Stimulated activated CD4-positive, alpha-beta T cell treated with anti-CD3 and anti-CD28 coated beads, Interleukin-1b, Interleukin-23, amount 100 ng/mL, for 1 hour (primary cell): Measurements from ENCODE around the gene OR6C70.
"Not testable (repeated sequence)": the region's sequence is repeated elsewhere in the genome, so short reads cannot be mapped to it uniquely, and the experiment has no call there.

Experiments
- DNase-seq, 2 donors: peaks; one replicate each; pipeline ENCODE4 v3.0.0-alpha.2; 2020; ENCODE audit warnings: low read depth in 2 of 2

The OR6C70 gene

GRCh38 chr12:55470088-55470829 is at the start of gene OR6C70:
OR6C70 (minus strand) TSS chr12:55470138; CDS start chr12:55470138, 0 bp downstream.
- DNase-seq: no peak

- no peak for DNase-seq
Measured at GRCh38 chr12:55516391-55516790, 46.5 kb upstream of the OR6C70 start.

GRCh38 chr12:55515696-55516095 is 45.8 kb upstream of the OR6C70 start:
- no peak for DNase-seq

DNA sequence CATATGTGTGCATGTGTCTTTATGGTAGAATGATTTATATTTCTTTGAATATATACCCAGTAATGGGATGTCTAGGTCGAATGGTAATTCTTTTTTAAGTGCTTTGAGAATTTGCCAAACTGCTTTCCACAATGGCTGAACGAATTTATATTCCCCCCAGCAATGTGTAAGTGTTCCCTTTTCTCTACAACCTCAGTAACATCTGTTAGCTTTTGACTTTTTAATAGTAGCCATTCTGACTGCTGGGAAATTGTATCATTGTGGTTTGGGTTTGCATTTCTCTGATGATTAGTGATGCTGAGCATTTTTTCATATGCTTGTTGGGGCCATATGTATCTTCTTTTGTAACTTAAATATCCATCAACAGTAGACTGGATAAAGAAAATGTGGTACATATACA is 31.7 kb upstream of the OR6C70 start:
- no peak for DNase-seq

DNA sequence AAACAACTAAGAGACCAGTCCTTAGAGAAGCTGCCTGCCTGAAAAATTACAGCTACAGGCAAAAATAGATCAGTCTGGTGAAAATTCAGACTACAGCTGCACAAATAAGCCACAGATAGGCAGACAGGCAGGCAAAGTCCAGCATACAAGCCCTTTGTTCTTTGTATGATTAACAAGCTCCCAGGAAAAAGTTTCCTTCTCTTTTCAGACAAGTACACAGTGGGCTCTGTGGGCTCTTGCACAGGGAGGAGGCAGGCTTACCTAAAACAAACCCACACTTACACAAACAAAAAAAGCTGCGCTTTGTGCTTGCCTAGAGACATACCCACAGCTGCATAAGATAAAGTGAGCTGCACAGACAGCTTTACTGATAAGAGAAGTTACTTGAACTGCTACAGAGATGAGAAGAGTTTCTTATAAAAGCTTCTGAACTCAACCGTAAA is 29.9 kb upstream of the OR6C70 start:
- DNase-seq: no peak

DNA sequence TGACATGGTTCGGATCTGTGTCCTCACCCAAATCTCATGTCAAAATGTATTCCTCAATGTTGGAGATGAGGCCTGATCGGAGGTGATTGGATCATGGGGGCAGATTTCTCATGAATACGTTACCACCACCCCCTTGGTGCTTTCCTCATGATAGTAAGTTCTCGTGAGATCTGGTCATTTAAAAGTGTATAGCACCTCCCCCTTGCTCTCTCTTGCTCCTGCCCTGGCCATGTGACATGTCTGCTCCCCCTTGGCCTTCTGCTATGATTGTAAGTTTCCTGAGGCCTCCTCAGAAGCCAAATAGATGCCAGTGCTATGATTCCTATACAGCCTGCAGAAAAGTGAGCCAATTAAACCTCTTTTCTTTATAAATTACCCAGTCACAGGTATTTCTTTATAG is 29.3 kb upstream of the OR6C70 start:
- DNase-seq: no peak

GRCh38 chr12:55495490-55495889 is 25.6 kb upstream of the OR6C70 start:
- DNase-seq: no peak

- DNase-seq: no peak
Measured at GRCh38 chr12:55492078-55492477, 22.1 kb upstream of the OR6C70 start, which contains the start of gene OR6C68. OR6C68 (plus strand) TSS chr12:55492378; CDS start chr12:55492378, 0 bp downstream.

DNA sequence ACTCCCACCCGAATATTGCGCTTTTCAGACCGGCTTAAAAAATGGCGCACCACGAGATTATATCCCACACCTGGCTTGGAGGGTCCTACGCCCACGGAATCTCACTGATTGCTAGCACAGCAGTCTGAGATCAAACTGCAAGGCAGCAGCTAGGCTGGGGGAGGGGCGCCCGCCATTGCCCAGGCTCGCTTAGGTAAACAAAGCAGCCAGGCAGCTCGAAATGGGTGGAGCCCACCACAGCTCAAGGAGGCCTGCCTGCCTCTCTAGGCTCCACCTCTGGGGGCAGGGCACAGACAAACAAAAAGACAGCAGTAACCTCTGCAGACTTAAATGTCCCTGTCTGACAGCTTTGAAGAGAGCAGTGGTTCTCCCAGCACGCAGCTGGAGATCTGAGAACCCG is 14.3 kb upstream of the OR6C70 start:
- not testable (repeated sequence) for DNase-seq

DNA sequence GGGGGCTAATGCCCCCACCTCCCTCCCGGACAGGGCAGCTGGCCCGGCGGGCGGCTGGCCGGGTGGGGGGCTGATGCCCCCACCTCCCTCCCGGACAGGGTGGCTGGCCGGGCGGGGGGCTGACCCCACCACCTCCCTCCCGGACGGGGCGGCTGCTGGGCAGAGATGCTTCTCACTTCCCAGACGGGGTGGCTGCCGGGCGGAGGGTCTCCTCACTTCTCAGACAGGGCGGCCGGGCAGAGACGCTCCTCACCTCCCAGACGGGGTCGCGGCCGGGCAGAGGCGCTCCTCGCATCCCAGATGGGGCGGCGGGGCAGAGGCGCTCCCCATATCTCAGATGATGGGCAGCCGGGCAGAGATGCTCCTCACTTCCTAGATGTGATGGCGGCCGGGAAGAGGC is 9.2 kb upstream of the OR6C70 start:
- DNase-seq: not testable (repeated sequence)

GRCh38 chr12:55472264-55472663 is 2.3 kb upstream of the OR6C70 start:
- DNase-seq: no peak

DNA sequence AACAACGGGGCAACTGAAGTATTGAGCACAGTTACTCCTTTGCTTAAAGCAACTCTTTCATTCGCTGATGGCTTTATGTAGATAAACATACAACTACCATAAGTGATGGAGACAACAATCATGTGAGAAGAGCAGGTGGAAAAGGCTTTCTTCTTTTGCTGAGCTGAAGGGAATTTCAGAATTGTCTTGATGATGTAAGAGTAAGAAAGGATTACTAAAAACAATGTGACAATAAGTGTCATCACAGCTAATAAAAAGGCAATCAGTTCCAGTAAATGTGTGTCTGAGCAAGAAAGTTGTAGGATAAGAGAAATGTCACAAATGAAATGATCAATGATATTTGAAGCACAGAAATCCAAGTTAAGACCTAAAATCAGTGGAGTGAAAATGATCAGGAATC is 647 bp downstream of the OR6C70 start:
- no peak for DNase-seq

GRCh38 chr12:55467836-55468235 is 2.1 kb downstream of the OR6C70 start:
- no peak for DNase-seq

DNA sequence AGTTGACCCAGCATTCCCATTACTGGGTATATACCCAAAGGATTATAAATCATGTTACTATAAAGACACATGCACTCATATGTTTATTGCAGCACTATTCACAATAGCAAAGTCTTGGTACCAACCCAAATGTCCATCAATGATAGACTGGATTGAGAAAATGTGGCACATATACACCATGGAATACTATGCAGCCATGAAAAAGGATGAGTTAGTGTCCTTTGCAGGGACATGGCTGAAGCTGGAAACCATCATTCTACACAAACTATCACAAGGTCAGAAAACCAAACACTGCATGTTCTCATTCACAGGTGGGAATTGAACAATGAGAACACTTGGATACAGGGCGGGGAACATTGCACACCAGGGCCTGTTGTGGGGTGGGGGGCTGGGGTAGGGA is 5.0 kb downstream of the OR6C70 start:
- not testable (repeated sequence) for DNase-seq

DNA sequence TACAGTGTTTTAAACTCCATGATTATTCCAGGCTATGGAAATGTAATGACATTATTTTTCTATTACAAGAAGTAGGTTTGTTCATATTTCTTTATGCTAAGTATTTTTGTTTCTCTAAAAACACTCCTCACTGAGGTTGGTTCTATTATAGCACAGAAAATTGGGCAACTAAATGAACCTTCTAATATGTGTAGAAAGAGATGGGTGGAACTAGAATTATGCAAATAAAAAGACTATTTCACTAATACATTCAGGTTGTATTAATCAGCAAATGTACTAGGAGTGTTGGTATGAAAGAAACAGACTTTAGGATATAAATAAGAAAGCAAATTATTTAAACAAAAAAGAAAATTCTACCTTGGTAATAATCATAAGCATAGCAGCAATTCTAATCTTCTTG is 21.1 kb downstream of the OR6C70 start:
- no peak for DNase-seq

GRCh38 chr12:55446326-55446725 is 23.6 kb downstream of the OR6C70 start:
- DNase-seq: no peak

DNA sequence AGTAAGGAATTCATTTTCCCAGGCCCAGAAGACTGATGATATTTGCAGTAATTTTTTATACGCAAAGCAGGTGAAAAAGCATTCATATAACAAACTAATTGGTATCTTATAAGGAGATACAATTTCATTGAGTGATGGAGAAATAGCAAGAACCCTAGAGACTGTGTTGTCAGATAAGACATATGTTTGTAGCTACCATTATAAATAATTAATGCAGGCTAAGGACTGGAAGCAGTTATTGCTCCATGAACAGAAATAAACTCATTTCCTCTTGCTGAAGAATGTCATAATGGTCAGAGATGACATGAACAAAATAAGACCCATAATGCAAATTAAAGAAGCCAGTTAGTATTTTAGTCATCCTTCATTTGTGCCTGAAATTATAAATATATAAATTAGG is 24.6 kb downstream of the OR6C70 start:
- no peak for DNase-seq

GRCh38 chr12:55443776-55444175 is 26.2 kb downstream of the OR6C70 start, which contains the start of gene OR6C2:
OR6C2 (plus strand) TSS chr12:55444076; CDS start chr12:55452214, 8,138 bp downstream.
- no peak for DNase-seq

DNA sequence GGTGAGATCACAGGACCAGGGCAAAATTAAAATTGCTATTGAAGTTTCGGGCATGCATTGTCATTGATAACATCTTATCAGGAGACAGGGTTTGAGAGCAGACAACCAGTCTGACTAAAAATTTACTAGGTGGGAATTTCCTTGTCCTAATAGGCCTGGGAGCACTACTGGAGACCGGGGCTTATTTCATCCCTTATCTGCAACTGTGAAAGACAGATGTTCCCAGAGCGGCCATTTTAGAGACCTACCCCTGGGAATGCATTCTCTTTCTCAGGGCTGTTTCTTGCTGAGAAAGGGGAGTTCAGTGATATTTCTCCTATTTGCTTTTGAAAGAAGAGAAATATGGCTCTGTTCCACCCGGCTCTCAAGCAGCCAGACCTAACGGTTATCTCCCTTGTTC is 28.7 kb downstream of the OR6C70 start:
- DNase-seq: not testable (repeated sequence)

GRCh38 chr12:55428331-55429243 is 41.4 kb downstream of the OR6C70 start:
- DNase-seq: no peak

DNA sequence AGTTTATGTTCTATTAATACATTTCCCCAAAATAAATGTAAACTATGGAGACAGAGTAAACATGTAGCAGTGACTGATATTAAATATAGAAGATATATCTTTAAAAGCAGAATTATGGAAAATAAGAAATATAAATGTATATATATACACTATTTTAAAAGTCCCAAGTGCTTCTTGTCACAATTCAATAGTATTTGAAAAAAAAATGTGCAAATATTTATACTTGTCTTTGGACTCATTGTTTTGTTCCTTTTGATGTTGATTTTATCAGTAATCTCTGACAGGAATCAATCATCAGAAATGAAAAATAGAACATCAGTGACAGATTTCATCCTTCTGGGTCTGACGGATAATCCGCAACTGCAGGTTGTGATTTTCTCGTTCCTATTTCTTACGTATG is 44.0 kb downstream of the OR6C70 start, which contains the start of gene OR6C76:
TSS of gene OR6C76 (plus strand) at position 301 of the 400 bp plus-strand sequence. CDS start at position 301, 0 bp downstream.
- DNase-seq: no peak

DNA sequence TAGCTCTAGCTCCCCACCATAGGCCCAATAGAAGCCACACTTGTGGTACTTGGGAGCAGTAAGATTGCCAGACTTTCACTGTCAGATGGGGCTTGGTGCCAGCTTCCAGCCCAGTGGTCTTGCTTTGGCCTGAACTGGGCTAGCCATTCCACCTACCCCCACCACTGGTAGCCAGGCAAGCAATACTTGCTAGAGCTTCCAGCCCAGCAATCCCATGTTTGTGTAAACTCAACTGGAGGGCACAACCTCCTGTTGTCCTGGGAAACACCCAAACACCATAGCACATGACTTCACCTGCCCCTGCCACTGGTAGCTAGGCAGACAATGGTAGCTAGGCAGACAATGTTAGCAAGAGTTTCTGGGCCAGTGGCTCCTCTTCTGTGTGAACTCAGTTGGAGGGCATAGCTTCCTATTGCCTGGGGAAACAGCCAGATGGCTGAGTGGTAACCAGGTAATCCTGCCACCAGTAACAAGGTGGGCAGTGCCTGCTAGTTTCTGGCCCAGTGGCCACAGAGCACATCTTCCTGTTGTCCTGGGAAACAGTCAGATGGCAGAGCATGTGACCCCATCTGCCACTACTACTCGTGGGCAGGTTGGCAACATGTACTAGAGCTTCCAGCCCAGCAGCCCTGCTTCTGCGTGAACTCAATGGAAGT is 49.5 kb downstream of the OR6C70 start:
- no peak for DNase-seq
